Measurements from ENCODE around the gene LCN15. TPM values are rescaled to one million over a fixed set of nuclear protein-coding genes. Genes with fewer than 3 reads are reported as not detected.

Gene LCN15
- total RNA-seq, 1 experiment from 2014 or later, result not detected

- no peak for DNase-seq (ENCODE audit: low read depth)
These were observed 42.0 kb downstream of the LCN15 start for GRCh38 chr9:136722093-136722968.

- peak; percentile 87 for DNase-seq (ENCODE audit: low read depth)
These were observed 42.8 kb downstream of the LCN15 start for GRCh38 chr9:136721339-136722092.

GRCh38 chr9:136720898-136721338 lies 43.4 kb downstream of the LCN15 start:
- no peak for DNase-seq (ENCODE audit: low read depth)

GRCh38 chr9:136720251-136720897 lies 43.9 kb downstream of the LCN15 start:
- DNase-seq (ENCODE audit: low read depth), result peak; percentile 45

- DNase-seq (ENCODE audit: low read depth), result peak; percentile 58
These were observed 45.0 kb downstream of the LCN15 start for GRCh38 chr9:136719195-136719880.

- no peak for DNase-seq (ENCODE audit: low read depth)
These were observed 45.7 kb downstream of the LCN15 start for GRCh38 chr9:136718345-136719194.

- DNase-seq (ENCODE audit: low read depth), result peak; percentile 11
These were observed 46.9 kb downstream of the LCN15 start for GRCh38 chr9:136717399-136717798.

GRCh38 chr9:136714893-136715274 lies 49.4 kb downstream of the LCN15 start:
- no peak for DNase-seq (ENCODE audit: low read depth)

- DNase-seq (ENCODE audit: low read depth), result no peak
These were observed 50.0 kb downstream of the LCN15 start for GRCh38 chr9:136714096-136714892.

- DNase-seq (ENCODE audit: low read depth), result no peak
These were observed 50.8 kb downstream of the LCN15 start for GRCh38 chr9:136713550-136713949.

- no peak for DNase-seq (ENCODE audit: low read depth)
These were observed 51.4 kb downstream of the LCN15 start for GRCh38 chr9:136712690-136713544.

GRCh38 chr9:136711751-136712689 lies 52.3 kb downstream of the LCN15 start, which contains the start of gene DIPK1B:
Gene DIPK1B (plus strand): TSS chr9:136712572. CDS start chr9:136712666, 94 bp downstream.
- peak; percentile 47 for DNase-seq (ENCODE audit: low read depth)

- DNase-seq (ENCODE audit: low read depth), result peak; percentile 46
These were observed 53.1 kb downstream of the LCN15 start for GRCh38 chr9:136711219-136711648.

- DNase-seq (ENCODE audit: low read depth), result no peak
These were observed 53.8 kb downstream of the LCN15 start for GRCh38 chr9:136710543-136710942.

Measured in Daoy (cell line).